Activated CD4-positive, alpha-beta T cell treated with anti-CD3 and anti-CD28 coated beads, Interleukin-2, amount 50 U/mL, for 16 hours (primary cell): ENCODE results near the gene KCNJ3.

Source experiments
- DNase-seq: peaks from one replicate; pipeline ENCODE4 v3.0.0-alpha.2; 2020

Gene KCNJ3

DNA sequence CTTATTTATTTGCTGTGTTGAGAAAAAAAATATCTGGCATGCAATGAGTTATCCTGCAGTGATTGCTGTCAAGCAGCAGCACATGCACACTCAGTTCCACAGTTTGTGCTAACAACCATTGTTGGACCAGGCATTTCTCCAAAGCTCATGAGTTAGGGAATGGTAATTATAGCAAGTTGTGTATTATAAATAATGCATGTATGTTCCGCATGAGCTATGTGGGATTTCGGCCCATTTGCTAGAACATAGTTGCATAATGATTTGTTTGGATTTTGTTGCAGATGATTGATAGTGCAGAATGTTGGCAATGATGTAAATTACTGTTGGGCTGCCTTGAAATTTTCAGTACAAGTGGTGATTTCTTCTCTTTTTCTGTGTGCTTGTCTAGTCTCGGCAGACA is 10.7 kb downstream of the KCNJ3 start:
- DNase-seq: no peak

DNA sequence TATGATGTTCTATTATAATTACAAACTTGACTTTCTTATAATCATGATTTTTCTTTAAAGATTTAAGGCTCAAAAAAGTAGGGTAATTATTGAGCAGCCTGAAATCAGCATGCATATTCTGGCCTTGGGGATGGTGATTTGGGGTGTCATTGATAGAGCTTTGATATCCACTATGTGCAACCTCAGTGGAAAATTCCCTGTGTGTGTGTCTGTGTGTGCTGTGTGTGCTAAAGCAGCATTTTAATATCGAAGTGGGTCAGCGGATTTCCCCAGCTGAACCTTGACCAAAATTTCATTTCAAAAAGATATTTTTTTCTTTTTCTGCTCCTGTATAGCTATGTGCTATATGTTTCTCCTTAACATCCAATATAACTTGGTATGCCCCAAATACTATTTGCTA is 11.6 kb downstream of the KCNJ3 start:
- DNase-seq: no peak

DNA sequence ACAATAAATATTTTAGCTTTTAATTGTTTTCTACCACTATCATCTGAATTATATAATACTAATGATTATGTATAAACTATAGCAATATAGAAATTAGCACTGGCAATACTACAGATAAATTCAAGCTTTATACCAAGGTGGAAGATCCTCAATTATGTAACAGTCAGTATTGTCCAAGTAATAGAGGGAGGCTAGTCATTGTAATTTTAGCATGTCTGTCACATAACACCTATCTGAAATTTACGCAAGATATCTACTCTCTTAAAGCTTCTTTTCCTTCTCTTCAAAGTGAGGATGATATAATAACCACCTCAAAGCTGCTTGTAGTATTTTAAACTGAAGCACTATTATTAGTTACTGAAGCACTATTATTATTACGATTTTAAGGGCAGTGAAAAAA is 12.2 kb downstream of the KCNJ3 start:
- DNase-seq: no peak

DNA sequence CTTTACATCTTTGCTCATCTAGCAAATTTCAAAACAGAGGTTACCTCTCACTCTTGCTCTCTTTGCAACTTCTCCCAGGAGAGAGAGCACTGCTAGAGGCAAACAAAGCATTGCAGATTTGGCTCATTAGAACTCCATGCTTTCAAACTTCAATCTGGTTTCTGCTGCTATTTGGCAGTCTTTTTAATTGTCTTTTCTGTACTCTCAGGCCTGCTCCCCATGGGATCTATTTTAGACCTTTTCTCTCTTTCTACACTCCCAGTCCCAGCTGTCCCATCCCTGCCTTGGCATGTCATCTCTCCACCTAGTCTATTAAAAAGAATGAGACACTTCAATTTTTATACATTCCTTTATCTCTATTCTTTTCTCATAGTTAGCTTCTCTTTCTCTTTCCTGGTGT is 15.2 kb downstream of the KCNJ3 start:
- DNase-seq: no peak

- DNase-seq: no peak
These were observed 22.2 kb downstream of the KCNJ3 start for GRCh38 chr2:154720651-154721050.

- no peak for DNase-seq
These were observed 25.8 kb downstream of the KCNJ3 start for GRCh38 chr2:154724194-154724797.

DNA sequence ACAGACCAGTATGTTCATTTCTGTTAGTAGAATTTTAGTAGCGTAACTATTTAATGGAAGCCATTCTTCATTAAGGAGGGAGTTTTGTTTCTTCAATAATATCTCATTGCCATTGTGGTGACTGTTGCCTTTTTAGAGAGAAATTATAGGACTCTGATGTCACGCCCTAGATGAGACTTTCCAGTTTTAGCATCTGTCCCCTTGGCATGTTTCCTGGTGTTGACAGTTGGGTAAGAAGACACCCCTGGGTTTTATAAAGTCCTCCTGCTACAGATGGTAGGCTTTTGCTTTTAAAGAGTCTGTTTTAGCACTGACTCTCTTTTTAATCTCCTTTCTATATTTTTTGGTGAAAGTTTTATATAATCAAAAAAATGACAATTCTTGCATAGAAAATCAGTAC is 41.9 kb downstream of the KCNJ3 start:
- DNase-seq: no peak

DNA sequence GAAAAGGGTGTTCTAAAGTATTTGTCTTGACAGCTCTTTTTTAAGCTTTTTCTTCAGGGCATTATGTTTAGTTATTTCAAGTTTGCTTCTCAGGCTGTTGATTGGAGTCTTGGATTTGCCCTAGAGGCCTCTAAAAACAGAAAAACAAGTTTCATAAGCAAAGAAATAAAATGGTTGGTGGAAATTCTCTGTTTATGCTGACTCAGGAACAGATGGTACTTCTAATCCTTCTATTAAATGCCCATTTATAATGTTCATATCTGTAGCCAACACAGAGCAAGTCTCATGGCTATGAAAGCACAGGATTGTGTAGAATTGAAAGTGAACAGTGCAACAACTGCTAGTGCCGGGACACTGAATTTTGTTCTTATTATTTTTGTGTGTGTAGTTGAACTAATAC is 60.4 kb downstream of the KCNJ3 start:
- DNase-seq: no peak

- DNase-seq: no peak
These were observed 64.1 kb downstream of the KCNJ3 start for GRCh38 chr2:154762638-154763037.

DNA sequence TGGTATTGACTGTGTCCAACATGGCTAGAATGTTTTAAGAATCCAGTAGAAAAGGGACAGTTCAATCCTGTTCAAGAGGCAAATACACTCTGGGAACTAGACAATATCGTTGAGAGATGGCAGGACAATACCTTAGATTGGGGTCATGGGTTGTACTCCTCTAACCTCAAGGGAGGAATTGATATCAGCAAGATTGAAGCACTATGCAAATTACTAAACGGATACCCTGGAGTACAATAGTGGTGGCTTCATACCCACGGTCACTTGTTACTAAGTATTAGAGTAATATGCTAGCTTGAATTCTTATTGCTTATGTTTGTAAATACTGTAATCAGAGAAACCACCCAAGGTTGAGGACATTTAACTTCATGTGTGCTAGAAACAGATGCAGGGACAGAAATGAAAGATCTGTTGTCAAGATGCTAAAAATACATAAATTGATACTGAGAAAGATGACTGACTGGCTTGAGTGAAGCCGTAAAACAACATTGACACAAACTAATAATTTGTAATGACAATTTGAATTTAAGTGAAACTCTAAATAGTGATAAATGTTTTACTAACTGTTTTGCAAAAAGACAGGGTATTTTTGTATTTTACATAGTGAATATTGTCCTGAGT is 73.3 kb downstream of the KCNJ3 start:
- DNase-seq: no peak

DNA sequence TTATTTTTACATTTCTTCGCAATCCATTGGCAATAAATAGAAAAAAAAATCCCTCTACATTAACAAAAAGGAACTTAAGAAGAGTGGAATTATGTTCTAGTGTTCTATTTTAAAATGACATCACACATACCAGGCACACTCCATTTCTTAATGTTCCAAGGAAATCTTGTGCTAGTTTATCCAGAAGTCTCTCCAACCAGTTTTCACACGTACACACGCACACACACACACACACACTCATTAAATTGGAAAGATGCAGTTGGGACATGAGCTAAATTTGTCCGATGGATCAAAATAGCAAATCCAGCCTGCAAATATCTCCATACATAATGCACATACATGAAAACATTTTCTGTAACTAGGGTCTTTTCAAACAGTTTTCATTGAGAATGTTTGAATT is 78.3 kb downstream of the KCNJ3 start:
- DNase-seq: no peak

- no peak for DNase-seq
These were observed 95.9 kb downstream of the KCNJ3 start for GRCh38 chr2:154794406-154794805.

- DNase-seq: no peak
These were observed 97.2 kb downstream of the KCNJ3 start for GRCh38 chr2:154795651-154796050.

GRCh38 chr2:154804451-154804850 is 106.0 kb downstream of the KCNJ3 start:
- no peak for DNase-seq

GRCh38 chr2:154813636-154814035 is 115.1 kb downstream of the KCNJ3 start:
- DNase-seq: no peak

DNA sequence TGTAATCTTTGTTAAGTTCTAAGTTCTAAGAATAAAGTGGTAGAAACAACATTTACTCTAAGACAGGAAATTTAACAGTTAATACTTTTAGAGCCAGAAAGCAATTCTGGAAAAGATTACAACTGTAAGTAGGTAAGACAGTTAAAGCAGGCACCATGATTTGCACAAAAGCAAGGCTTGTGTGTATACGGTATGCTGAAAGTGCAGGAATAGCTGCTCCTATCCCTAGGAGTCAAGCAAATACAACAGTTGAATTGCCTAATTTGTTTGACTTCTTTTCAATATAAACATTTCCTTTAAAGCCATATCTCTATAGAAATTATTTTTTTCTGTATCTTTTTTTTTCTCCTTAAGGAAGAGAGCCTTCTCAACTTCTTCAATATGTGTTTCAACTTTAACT is 116.4 kb downstream of the KCNJ3 start:
- DNase-seq: no peak

GRCh38 chr2:154825358-154825757 is 126.9 kb downstream of the KCNJ3 start:
- no peak for DNase-seq

DNA sequence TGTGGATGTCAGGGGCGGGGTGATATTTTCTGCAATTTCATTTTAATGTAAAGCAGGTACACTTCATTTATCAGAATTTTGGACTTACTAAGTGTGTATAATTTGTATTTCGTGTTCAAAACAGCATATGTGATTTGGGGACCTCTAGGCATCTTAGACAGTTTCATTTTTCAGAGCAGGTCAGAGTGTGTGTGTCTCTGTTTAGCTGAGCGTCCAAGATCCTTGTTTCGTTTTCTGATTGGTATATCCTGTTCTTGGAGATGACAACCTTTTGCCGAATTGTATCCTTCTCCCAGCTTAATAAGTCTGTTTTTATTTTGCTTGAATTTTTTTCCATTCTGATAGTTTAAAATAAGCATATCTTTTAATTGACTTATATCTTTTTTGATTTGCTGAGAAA is 128.3 kb downstream of the KCNJ3 start:
- no peak for DNase-seq

DNA sequence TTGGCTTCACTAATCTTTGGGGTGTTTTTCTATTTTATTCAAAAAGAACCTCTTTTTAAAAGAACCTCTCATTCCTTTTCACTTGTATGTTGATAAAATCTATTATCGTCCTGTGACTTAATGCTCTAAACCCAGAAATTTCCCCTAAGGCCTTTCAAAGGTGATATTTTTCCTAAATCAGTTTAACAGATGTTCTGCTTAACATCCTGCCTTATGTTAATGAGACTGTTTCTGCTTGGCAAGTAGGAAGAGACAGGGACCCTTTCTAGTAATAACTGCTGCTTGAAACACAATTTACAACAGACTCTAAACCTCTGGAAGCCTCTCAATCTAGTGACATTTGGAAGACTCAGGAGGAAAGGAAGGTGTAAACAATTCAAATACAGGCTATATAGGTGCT is 128.8 kb downstream of the KCNJ3 start:
- no peak for DNase-seq

GRCh38 chr2:154832711-154833110 is 134.2 kb downstream of the KCNJ3 start:
- no peak for DNase-seq

GRCh38 chr2:154836632-154837031 is 138.1 kb downstream of the KCNJ3 start:
- DNase-seq: no peak

- no peak for DNase-seq
These were observed 138.5 kb downstream of the KCNJ3 start for GRCh38 chr2:154837035-154837434.

- DNase-seq: no peak
These were observed 146.0 kb downstream of the KCNJ3 start for GRCh38 chr2:154844513-154844912.

DNA sequence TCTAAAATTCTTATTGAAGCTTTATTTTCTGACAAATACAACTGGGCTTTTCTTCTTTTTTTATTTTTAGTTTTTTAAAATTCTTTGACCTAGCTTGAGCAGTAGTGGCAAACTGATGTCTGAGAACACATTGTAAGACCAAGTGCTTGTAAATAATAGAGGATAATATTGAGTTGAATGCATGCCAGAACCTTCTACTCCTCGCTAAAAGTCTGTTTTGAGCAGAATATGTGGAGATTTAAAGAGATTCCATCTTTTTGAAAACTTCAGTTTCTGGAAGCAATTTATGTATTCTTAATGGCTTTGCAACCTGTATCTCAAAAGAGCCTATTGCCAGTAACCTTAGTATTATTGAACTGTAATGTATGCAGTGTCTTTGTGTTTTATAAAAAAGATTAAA is 148.3 kb downstream of the KCNJ3 start:
- DNase-seq: no peak

DNA sequence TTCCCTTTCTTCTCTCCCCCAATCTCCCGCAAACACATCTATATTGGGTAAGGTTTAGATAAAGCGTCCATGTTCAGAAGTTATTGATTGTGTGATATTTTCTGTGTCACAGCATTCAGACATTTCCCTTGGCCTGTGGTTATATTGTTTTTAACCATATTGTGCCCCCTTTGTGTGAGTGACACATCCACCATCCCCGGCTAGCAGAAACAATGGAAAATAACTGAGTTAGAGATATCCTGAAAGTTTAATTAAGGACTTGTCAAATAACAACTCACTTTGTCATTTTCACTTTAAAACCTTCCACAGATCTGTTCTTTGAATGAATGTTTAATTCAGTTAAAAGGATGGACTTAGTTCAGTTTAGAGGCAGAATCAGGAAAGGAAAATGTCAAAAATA is 151.0 kb downstream of the KCNJ3 start:
- no peak for DNase-seq
